HG02973 (cell line): ENCODE measurements around the gene GALNT2.

Experiments
- ATAC-seq: cut with Tn5 transposase; IDR thresholded peaks from one replicate; pipeline ENCODE4 v1.9.1; 2021; ENCODE audit warnings: moderate library complexity; ENCODE audit not compliant: unreplicated experiment

GALNT2 gene

GRCh38 chr1:230199034-230199433, 132.0 kb downstream of the GALNT2 start:
- ATAC-seq, result no peak

DNA sequence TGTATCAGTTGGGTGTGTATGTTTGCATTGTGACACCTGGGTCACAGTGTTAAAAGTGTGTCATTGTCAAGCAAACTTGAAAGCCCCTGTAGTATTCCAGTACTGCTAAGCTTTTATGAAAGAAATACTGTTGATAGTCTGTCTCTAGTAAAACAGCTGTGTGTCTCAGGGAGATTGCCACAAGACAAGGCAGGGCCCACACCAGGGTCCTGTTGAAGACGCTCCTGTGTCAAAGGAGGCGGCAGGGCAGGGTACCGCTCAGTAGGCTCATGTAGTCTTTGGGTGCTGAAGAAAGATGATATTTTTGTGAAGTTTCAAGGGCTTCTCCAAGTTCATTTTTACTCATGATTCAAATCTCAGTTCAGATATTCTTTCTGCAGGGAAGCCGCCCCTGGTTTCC, 132.5 kb downstream of the GALNT2 start:
- no peak for ATAC-seq

GRCh38 chr1:230200276-230200675, 133.2 kb downstream of the GALNT2 start:
- no peak for ATAC-seq

DNA sequence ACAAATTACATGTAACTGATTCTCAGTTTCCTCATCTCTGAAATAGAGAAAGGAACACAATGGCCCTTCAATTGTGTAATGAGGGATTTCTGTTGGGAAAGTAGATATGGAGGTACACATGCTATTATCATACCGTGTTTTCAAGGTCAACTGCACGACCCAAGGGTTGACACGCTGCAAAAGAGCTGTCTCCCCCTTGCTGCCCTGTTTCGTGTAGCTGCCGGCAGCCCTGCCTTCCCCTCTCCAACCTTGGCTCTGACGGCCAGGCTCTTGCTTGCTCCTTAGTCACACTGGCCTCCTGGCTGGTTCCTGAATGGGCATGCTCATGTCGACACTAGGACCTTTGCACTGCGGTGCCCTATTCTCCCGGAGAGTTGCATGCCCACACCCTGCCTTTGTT, 134.4 kb downstream of the GALNT2 start:
- no peak for ATAC-seq

GRCh38 chr1:230204842-230205241, 137.8 kb downstream of the GALNT2 start:
- no peak for ATAC-seq

- ATAC-seq, result no peak
Measured at GRCh38 chr1:230205719-230206198, 138.7 kb downstream of the GALNT2 start.

DNA sequence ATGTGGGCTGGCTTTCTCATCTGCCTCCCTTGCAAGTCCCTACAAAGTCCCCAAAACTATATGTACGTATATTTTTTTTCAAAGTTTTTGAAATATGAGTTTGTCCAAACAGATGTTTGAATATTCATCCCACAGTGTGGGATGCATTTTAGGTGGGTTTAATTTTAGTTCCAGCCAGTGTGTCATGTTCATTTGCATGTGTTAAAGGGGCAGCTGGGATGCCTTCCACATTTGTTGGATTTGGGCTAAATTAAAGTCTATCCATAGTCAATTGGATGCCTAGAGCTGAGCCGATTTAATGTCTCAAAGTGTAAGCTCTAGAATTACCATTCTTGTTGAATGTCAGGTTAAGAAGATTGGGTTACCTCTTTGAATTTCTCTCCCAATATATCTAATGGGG, 139.2 kb downstream of the GALNT2 start:
- no peak for ATAC-seq

DNA sequence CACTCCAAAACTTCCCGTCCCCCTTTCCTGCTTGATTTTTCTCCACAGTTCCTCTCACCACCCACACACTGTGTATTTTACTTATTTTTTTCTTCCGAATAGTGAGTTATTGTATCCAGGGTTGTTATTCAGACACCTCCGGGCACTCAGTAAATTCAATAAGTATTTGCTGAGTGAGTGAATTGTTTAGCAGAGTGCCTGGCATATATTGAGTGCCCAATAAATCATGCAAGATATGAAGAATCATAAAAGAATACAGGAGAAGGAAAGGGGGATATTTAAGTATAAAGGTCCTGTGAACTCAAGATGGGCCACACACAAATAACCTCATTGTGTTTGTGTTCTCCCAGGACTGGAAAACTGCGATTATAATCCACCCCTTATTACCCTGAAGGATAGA, 139.9 kb downstream of the GALNT2 start:
- ATAC-seq, result no peak

GRCh38 chr1:230207598-230207997, 140.6 kb downstream of the GALNT2 start:
- no peak for ATAC-seq

- peak; percentile 45 for ATAC-seq
Measured at GRCh38 chr1:230208619-230209261, 141.7 kb downstream of the GALNT2 start.

GRCh38 chr1:230210326-230210980, 143.4 kb downstream of the GALNT2 start:
- no peak for ATAC-seq

DNA sequence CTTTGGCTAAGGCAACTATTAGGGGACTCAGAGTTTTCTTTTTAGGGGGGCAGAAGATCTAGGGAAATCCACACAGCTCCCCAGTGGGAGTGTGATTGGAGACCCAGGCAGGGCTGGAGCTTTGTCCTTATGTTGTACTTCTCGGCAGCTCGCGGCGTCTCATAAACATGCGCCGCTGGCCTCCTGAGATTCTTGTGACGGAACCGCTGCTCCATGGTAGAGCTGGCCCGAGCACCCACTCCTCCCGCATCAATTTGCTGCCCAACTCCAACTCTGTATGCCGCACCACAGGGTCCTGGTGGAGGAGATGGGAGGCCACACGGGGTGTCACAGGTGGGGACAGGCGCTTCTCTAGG, 143.9 kb downstream of the GALNT2 start:
- no peak for ATAC-seq

DNA sequence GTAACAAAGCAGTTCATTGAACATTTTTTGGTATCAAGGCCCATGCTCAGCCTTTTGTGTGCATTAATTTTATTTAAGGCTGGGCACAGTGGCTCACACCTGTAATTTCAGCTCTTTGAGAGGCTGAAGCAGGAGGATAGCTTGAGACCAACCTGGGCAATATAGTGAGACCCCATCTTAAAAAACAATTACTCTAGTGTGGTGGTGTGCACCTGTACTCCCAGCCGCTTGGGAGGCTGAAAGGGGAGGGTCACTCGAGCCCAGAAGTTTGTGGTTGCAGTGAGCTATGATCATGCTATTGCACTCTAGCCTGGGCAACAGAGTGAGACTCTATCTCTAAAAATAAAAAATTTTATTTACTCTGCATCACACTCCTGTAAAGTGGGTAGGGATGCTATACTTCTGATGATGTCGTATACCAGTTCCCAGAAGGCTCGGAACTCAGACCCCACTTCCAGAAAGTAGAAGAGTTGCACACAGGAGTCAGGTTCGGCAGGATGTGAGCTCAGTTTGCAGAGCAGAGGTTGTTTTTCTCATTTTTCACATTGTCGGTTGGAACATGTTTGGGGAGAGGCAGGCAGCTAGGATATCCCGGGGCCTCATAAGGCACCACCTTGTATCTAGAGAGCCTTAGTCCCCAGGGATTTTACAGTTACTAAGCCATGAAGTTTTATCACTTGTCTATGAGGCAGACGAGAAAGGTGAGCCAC, 144.6 kb downstream of the GALNT2 start:
- ATAC-seq, result no peak

DNA sequence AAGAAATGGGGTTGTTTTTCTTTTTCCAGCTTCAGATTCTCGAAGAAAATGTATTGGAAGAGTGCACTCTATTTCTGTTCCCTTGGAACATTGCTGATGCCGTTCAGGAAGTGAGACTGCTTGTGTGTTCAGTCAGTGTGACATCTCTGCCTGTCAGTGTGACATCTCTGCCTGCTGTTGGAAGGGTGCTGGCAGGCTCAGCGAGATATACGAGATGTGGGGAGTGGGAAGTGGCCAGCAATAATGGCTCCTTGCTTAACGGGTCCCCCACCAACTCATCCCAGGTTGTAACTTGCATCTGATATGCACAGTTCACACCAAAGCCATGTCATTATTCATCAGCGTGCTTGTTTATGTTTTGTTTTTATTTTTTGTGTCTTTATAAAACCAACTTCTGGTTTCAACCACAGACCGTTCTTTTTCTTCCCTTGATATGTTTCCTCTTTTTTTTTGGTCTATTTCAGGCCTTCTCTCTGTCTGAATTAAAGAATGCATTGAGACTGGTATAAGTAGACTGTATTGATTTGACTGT, 145.4 kb downstream of the GALNT2 start:
- ATAC-seq, result peak; percentile 31

DNA sequence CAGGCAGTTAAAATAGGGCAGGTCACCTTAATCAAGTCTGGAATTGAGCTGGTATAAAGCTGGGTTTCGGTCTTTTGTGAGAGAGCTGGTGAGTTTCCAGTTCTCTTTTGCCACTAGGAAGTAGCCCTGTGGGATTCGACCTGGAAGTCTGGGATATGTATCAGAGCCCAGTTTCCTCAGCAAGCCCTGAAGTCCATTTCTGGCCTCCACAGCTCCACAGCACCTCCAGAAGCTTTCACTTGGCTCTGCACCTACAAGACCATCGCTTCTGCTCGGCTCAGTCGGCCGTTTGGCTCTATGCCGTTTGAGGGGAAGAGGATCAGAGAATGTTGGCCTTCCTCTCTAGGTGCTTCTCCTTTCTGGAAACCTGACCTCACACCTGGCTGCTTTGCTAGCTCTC, 148.0 kb downstream of the GALNT2 start:
- no peak for ATAC-seq

GRCh38 chr1:230215529-230215928, 148.5 kb downstream of the GALNT2 start:
- ATAC-seq, result no peak

DNA sequence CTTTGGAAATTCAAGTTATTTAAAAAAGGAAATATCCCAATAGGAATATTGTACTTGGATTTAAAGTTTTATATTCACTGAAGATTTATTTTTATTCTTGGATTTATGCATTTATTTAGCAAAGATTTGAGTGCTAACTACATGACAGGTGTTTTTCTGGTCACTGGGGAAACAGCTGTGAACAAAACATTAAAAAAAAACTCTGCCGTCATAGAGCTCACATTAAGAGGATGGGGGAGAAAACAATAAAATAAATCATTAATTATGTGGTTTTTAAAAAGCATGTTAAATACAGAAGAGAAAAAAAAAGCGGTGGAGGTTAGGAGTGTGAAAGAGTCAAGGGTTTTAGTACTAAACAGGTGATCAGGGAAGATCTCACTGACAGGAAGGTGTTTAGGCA, 149.9 kb downstream of the GALNT2 start:
- ATAC-seq, result no peak

GRCh38 chr1:230218667-230219066, 151.6 kb downstream of the GALNT2 start:
- no peak for ATAC-seq

DNA sequence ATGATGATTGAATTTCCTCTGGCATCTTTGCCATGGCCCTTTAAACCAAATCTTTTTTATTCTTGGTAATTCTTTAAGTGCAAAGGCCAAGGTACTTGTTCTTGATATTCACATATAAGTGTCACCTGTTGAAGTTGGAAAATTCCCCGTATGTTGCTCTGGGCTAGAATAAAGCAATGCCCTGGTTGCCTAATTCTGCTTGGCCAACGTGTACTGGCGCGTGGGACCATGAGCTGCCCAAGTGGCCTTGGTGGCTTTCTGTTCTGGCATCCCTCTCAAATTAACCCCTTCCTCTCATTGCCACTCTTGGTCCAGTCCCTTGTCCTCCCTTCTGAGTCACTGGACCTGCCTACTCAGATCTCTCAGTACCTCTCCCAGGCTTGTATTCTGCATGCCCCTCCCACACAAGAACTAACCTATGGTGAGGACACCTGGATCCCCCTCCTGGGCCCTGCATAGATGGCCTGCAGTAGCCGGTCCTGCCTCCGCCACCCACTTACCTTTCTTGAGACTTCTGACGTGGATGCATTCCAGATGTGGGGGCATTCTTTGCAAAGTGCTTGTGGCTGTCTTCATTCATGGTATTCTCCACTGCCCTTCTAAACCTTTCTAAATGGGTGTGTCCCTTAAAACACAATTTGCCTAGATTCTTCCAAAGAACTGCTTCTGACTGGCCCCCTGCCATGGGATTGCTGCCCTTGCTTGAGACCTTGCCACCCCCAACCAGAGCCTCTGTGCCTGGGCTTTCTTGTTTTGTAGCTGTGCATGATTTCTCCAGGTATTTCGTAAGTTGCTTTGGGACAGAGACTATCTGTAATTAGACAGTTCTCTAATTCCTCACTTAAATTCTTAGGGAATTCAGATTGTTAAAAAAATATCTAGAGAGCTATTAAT, 152.4 kb downstream of the GALNT2 start:
- no peak for ATAC-seq

- ATAC-seq, result no peak
Measured at GRCh38 chr1:230220478-230220877, 153.4 kb downstream of the GALNT2 start.

GRCh38 chr1:230220907-230221306, 153.9 kb downstream of the GALNT2 start:
- no peak for ATAC-seq
